ENCODE results near the gene JUNB.

- TF ChIP-seq CTCF (IDR thresholded peaks at IDR 0.05) = no peak
- no peak for TF ChIP-seq EZH2 (IDR thresholded peaks at IDR 0.05)
- TF ChIP-seq EZH2phosphoT487 (IDR thresholded peaks at IDR 0.05) = no peak
These were observed 41.3 kb upstream of the JUNB start for GRCh38 chr19:12749938-12750521.

All from neural progenitor cell (in vitro differentiated cells).